A673 (cell line): ENCODE data around the gene SMPX. TPM values are rescaled to one million over a fixed set of nuclear protein-coding genes. Genes with fewer than 3 reads are reported as not detected.

ENCODE experiments used
- BruUV-seq: library from RNA; stranded (reverse); fragments of 400-500 nt; replicated peaks from 2 replicates; lab custom pipeline; 2021; lab: Mats Ljungman, UMichigan
- CTCF ChIA-PET: fragments of 300-600 bp; sonication (Branson Sonifier 250); formaldehyde crosslinking; loops from one replicate; lab custom pipeline; 2022; ENCODE audit warnings: antibody characterized with exemption; lab: Charles Lee
- POLR2A ChIA-PET: fragments of 300-600 bp; sonication (Branson Sonifier 250); formaldehyde crosslinking; loops from one replicate; lab custom pipeline; 2022; ENCODE audit warnings: antibody characterized with exemption; ENCODE audit not compliant: low non-redundant PET; lab: Charles Lee
- DNase-seq: peaks from one replicate; pipeline ENCODE4 v3.0.0-alpha.2; 2015; ENCODE audit warnings: low spot score
- H3K27ac ChIP-seq: fragments of 200-600 bp; sonication (generic); 2 replicates; pipeline ENCODE4 v1.5.1; 2016; ENCODE audit warnings: mixed run types, low read depth, mild to moderate bottlenecking, mixed read lengths, antibody characterized with exemption, low read length; ENCODE audit not compliant: poor library complexity, severe bottlenecking
- H3K27me3 ChIP-seq: fragments of 200-600 bp; sonication (generic); replicated peaks from 2 replicates; pipeline ENCODE4 v1.6.1; 2017; ENCODE audit warnings: mixed run types, low read depth, mild to moderate bottlenecking, mixed read lengths, antibody characterized with exemption, low read length; ENCODE audit not compliant: insufficient read depth, poor library complexity
- H3K36me3 ChIP-seq: fragments of 200-600 bp; sonication (generic); 2 replicates; pipeline ENCODE4 v1.6.1; 2016; ENCODE audit warnings: mixed run types, mild to moderate bottlenecking, mixed read lengths, antibody characterized with exemption, low read length; ENCODE audit not compliant: insufficient read depth, poor library complexity, severe bottlenecking
- H3K4me1 ChIP-seq: fragments of 200-600 bp; sonication (generic); 2 replicates; pipeline ENCODE4 v1.6.1; 2017; ENCODE audit warnings: mixed run types, mild to moderate bottlenecking, mixed read lengths, antibody characterized with exemption, low read length; ENCODE audit not compliant: insufficient read depth, poor library complexity, severe bottlenecking
- H3K4me3 ChIP-seq: fragments of 200-600 bp; sonication (generic); 2 replicates; pipeline ENCODE4 v1.5.1; 2016; ENCODE audit warnings: low read depth, mixed run types, mild to moderate bottlenecking, mixed read lengths, low read length; ENCODE audit not compliant: poor library complexity, severe bottlenecking
- H3K9me3 ChIP-seq: fragments of 200-600 bp; sonication (generic); 2 replicates; pipeline ENCODE4 v1.6.1; 2016; ENCODE audit warnings: mixed run types, low read depth, mild to moderate bottlenecking, mixed read lengths, antibody characterized with exemption, low read length; ENCODE audit not compliant: poor library complexity, severe bottlenecking
- EZH2 ChIP-seq: fragments of 200-600 bp; sonication (generic); IDR thresholded peaks from 2 replicates; pipeline ENCODE4 v1.6.1; 2017; ENCODE audit warnings: borderline replicate concordance, low read depth, mild to moderate bottlenecking, mixed read lengths, antibody characterized with exemption, low read length; ENCODE audit not compliant: poor library complexity, severe bottlenecking
- intact Hi-C: fragments of 100-400 bp; cut with micrococcal nuclease; formaldehyde crosslinking; loops from one replicate; pipeline ENCODE4 v1.10.0; 2022; ENCODE audit not compliant: unreplicated experiment
- total RNA-seq: library from RNA; stranded (reverse); gene quantifications from 2 replicates; pipeline ENCODE4 v1.2.3, GENCODE V29; 2021
- TF ChIP-seq, protein P1 (sequence below): fragments of 300-800, 200-600 bp; sonication (generic); conservative IDR thresholded peaks from 2 replicates; pipeline ENCODE4 v1.5.1; 2017; ENCODE audit warnings: low read depth, mild to moderate bottlenecking, antibody characterized with exemption, low read length, moderate library complexity, mixed read lengths

Gene SMPX
- total RNA-seq, 1 experiment from 2014 or later: not detected

DNA sequence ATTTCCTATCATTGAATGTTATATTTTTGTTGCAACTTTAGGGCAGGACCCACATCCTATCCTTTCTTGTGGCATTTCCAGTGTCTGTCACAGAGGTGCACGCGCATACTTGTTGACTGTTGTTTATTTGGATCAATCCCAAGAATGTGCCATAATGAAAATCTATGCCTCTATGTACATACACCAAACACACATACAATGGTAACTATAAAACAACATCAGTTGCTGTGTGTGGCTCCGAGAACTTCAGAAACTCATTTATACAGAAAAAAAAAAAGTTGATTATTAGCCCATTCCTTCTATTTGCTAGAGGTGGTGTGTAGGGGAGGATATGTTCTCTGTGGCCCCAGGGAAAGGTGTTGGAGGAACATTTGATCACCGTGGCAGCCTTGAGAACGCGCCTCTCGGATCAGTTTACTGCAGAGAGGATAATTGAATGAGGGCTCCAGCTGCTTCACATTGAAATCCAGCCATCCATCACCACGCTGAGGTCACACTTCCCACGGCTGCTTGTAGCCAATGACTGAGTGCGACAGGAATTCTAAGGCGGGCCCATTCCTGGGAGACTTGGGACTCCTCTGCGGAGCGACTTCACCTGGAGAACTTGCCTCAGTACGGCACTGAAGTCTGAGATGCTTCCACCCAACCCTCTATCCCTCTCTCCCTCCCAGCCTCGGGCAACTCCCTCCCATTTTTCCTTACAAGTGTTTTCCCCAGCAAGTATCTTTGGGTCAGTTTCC lies 19.5 kb downstream of the SMPX start:
- H3K4me1 ChIP-seq: no peaks in the 10 kb centered on the region
- H3K4me3 ChIP-seq: no peak overlapping the region
- ChIA-PET CTCF (no interaction called here), POLR2A (no interaction called here)
- DNase-seq: no peak
- BruUV-seq: no TSS peak
- no peaks in the 10 kb centered on the region for H3K27me3 ChIP-seq
- no peaks in the 10 kb centered on the region for H3K36me3 ChIP-seq
- intact Hi-C loops: no loop called here
- TF ChIP-seq, protein P1, sequence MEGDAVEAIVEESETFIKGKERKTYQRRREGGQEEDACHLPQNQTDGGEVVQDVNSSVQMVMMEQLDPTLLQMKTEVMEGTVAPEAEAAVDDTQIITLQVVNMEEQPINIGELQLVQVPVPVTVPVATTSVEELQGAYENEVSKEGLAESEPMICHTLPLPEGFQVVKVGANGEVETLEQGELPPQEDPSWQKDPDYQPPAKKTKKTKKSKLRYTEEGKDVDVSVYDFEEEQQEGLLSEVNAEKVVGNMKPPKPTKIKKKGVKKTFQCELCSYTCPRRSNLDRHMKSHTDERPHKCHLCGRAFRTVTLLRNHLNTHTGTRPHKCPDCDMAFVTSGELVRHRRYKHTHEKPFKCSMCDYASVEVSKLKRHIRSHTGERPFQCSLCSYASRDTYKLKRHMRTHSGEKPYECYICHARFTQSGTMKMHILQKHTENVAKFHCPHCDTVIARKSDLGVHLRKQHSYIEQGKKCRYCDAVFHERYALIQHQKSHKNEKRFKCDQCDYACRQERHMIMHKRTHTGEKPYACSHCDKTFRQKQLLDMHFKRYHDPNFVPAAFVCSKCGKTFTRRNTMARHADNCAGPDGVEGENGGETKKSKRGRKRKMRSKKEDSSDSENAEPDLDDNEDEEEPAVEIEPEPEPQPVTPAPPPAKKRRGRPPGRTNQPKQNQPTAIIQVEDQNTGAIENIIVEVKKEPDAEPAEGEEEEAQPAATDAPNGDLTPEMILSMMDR: no peak
- no peak for TF ChIP-seq EZH2
- H3K9me3 ChIP-seq: no peaks in the 10 kb centered on the region
- no peak overlapping the region for H3K27ac ChIP-seq

GRCh38 chrX:21735768-21736127 lies 22.2 kb downstream of the SMPX start:
- no peak for TF ChIP-seq EZH2
- TF ChIP-seq, protein P1: no peak
- no peaks in the 10 kb centered on the region for H3K4me1 ChIP-seq
- intact Hi-C loops: no loop called here
- ChIA-PET CTCF (no interaction called here), POLR2A (no interaction called here)
- H3K9me3 ChIP-seq: no peaks in the 10 kb centered on the region
- H3K27ac ChIP-seq: no peak overlapping the region
- no peak overlapping the region for H3K4me3 ChIP-seq
- H3K27me3 ChIP-seq: no peaks in the 10 kb centered on the region
- BruUV-seq: no TSS peak
- DNase-seq: no peak
- no peaks in the 10 kb centered on the region for H3K36me3 ChIP-seq

DNA sequence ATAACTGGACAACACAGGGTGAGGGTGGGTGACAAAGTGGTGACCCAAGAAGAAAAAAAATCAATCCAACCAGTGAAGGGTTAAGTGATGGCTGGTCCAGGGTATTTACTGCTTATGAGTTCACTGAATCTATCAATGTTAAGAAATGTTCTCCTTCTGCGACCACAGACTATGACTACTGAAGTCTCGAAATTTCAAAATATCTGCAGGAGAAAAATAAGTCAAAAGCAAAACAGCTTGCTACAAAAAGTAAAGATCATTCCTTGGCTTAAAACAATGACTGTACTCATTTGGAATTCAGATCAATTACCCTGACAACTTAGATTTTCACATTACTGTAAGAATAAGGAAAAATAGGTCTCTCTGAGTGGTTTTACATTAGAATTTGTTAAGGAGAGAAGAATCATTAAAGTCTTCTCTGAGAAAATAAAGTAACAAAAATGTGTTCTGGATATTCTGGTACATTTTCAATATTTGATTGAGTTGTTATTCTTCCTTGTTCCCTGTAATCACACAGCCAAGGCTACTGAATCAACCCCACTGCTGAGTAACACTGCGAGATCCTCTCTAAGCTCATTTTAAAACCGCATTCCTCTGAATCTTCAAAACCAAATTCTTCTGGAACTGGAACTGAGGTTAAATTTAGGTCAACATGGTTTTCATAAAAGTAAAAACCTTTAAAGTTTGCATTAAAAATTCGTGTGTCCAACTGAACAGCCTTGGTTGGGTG lies 22.7 kb downstream of the SMPX start:
- Histone ChIP-seq H3K27ac (no peak overlapping the region), H3K36me3 (no peaks in the 10 kb centered on the region), H3K4me1 (no peaks in the 10 kb centered on the region), H3K9me3 (no peaks in the 10 kb centered on the region), H3K27me3 (no peaks in the 10 kb centered on the region), H3K4me3 (no peak overlapping the region)
- POLR2A ChIA-PET: no interaction called here
- no TSS peak for BruUV-seq
- CTCF ChIA-PET: no interaction called here
- intact Hi-C loops: no loop called here
- TF ChIP-seq, protein P1: no peak
- no peak for TF ChIP-seq EZH2
- no peak for DNase-seq
